Measurements from ENCODE around the gene KCMF1. TPM values are rescaled to one million over a fixed set of nuclear protein-coding genes. Genes with fewer than 3 reads are reported as not detected.

The KCMF1 gene
- total RNA-seq, 2 donors from 2014 or later: 40.6 to 46.7 TPM

DNA sequence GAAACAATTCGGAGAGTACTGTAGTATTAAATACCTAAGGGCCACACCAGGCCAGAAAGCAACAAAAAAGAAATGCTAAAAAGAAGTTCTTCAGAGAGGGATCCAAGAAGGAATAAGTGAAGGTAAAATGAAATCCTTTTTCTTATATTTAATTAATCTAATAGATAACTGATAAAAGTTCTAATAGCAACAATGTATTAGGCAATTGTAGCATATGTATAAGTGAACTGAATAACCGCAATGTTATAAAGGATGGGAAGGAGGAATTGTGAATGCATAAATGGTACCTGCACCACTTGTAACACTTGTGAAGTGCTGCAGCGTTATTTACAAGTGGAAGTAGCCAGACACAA, 43.7 kb upstream of the KCMF1 start:
- no peaks in the 10 kb centered on the region for H3K27me3 ChIP-seq (replicated peaks; ENCODE audit: insufficient read depth)
- TF ChIP-seq, protein P1, sequence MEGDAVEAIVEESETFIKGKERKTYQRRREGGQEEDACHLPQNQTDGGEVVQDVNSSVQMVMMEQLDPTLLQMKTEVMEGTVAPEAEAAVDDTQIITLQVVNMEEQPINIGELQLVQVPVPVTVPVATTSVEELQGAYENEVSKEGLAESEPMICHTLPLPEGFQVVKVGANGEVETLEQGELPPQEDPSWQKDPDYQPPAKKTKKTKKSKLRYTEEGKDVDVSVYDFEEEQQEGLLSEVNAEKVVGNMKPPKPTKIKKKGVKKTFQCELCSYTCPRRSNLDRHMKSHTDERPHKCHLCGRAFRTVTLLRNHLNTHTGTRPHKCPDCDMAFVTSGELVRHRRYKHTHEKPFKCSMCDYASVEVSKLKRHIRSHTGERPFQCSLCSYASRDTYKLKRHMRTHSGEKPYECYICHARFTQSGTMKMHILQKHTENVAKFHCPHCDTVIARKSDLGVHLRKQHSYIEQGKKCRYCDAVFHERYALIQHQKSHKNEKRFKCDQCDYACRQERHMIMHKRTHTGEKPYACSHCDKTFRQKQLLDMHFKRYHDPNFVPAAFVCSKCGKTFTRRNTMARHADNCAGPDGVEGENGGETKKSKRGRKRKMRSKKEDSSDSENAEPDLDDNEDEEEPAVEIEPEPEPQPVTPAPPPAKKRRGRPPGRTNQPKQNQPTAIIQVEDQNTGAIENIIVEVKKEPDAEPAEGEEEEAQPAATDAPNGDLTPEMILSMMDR (IDR thresholded peaks at IDR 0.05): no peak
- no peak overlapping the region for H3K27ac ChIP-seq
- no peak for ATAC-seq (ENCODE audit: insufficient number of reproducible peaks, low FRiP score, low read depth)
- no peaks in the 10 kb centered on the region for H3K9me3 ChIP-seq
- no peak for DNase-seq (ENCODE audit: low spot score)
- H3K4me1 ChIP-seq (ENCODE audit: control insufficient read depth in 1 of 2, low read depth in 2 of 2): peaks cover 8 to 17% of the 10 kb centered on the region in 2 donors
- peak overlapping the region; percentile 61 for H3K4me3 ChIP-seq
- no peaks in the 10 kb centered on the region for H3K36me3 ChIP-seq

DNA sequence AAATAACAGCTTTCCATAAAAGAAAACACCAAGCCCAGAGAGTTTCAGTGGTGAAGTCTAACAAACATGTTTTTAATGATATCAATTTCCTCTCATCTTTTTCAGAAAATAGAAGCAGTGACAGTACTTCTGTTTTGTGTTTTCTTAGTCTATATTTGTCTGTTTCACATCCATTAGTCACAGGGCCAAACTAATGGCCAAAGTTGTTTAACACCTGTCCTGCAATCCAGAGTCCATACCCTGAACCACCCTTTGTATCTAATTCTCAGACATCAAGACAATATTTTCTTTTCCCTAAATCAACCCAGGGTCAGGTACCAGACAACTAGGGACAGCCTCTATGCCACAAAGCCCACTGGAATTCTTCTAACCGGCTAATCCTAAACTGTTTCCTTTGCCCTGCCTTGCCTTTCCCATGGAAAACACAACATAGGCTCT, 39.6 kb upstream of the KCMF1 start:
- Histone ChIP-seq H3K4me1 (ENCODE audit: control insufficient read depth in 1 of 2, low read depth in 2 of 2) (peaks cover 8% of the 10 kb centered on the region in 2 donors), H3K4me3 (no peak overlapping the region), H3K9me3 (no peaks in the 10 kb centered on the region), H3K36me3 (no peaks in the 10 kb centered on the region), H3K27me3 (replicated peaks; ENCODE audit: insufficient read depth) (no peaks in the 10 kb centered on the region), H3K27ac (no peak overlapping the region)
- no peak for ATAC-seq (ENCODE audit: insufficient number of reproducible peaks, low FRiP score, low read depth)
- TF ChIP-seq, protein P1 (IDR thresholded peaks at IDR 0.05): no peak
- no peak for DNase-seq (ENCODE audit: low spot score)

DNA sequence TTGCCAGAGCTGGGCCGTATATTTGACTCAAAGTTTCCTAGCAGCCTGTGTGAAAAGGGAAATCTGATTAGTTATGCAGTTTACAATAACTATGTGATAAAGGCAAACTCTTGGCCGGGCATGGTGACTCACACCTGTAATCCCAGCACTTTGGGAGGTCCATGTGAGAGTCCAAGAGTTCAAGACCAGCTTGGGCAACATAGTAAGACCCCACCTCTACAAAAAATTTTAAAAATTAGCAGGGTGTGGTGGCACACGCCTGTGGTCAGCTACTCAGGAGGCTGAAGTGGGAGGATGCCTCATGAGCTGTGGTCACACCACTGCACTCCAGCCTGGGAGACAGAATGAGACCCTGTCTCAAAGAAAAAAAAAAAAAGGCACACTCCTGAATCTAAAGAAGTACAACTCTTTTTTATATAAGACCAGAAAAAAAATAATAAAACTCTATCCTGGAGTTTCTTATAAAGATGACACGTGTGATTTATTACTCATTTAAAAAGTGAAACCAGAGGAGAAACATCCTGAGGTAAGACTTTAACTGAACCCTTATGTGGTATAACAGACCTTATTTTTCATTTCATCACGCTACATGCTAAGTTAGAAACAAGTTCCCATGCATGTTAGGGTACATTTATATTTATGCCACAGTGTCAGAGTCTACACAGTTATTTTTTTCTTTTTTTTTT, 32.6 kb upstream of the KCMF1 start:
- H3K9me3 ChIP-seq: no peaks in the 10 kb centered on the region
- ATAC-seq (ENCODE audit: insufficient number of reproducible peaks, low FRiP score, low read depth): no peak
- no peaks in the 10 kb centered on the region for H3K36me3 ChIP-seq
- peaks cover 3 to 7% of the 10 kb centered on the region in 2 donors for H3K4me1 ChIP-seq (ENCODE audit: control insufficient read depth in 1 of 2, low read depth in 2 of 2)
- no peak overlapping the region for H3K4me3 ChIP-seq
- no peak for DNase-seq (ENCODE audit: low spot score)
- H3K27ac ChIP-seq: no peak overlapping the region
- TF ChIP-seq, protein P1 (IDR thresholded peaks at IDR 0.05): no peak
- no peaks in the 10 kb centered on the region for H3K27me3 ChIP-seq (replicated peaks; ENCODE audit: insufficient read depth)

DNA sequence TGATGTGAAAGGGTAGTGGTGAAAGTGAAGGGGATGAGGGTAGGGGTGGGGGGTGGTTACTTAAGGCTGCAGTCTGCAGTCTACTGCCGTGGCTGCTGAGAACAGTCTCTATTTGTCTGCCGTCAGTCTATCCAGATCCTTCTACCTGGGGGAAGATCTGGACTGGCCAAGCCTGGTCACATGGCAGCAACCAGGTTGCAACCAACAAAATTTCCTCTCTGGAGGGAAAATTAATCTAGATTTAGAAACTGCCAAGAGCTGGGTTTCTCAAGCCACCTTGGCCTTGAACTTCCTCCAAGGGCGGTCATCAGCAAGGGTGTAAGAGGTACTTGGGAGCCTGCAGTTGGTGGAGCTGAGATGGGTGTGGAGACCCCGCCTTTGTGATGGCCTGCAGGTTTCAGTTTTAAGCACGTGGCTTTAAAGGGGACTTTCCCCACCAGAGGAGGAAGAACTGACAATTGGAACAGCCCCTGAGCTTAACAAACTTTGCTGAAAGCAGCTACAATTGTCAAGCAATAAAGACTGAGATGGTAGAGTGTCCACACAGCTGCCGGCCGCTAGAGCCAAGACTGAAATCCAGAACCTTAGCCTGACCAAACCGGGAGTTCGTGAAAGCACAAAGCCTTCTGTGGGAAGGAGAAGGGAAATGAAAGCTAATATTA, 31.4 kb upstream of the KCMF1 start:
- H3K4me3 ChIP-seq: no peak overlapping the region
- H3K27me3 ChIP-seq (replicated peaks; ENCODE audit: insufficient read depth): no peaks in the 10 kb centered on the region
- no peaks in the 10 kb centered on the region for H3K9me3 ChIP-seq
- peaks cover 3 to 7% of the 10 kb centered on the region in 2 donors for H3K4me1 ChIP-seq (ENCODE audit: control insufficient read depth in 1 of 2, low read depth in 2 of 2)
- TF ChIP-seq, protein P1 (IDR thresholded peaks at IDR 0.05): no peak
- ATAC-seq (ENCODE audit: insufficient number of reproducible peaks, low FRiP score, low read depth): no peak
- H3K36me3 ChIP-seq: no peaks in the 10 kb centered on the region
- DNase-seq (ENCODE audit: low spot score): no peak
- no peak overlapping the region for H3K27ac ChIP-seq

DNA sequence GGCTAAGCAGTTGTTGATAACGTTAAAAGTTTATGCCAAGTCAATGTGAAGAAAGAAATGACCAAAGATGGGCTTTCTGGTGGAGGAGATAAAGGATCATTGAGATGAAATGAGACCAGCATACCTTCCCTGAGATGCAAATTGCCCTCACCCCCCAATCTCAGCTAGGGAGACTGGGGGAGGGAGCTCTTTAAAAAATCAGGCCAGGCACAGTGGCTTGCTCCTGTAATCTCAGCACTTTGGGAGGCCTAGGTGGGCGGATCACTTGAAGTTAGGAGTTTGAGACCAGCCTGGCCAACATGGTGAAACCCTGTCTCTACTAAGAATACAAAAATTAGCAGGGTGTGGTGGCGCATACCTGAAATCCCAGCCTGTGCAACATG, 30.9 kb upstream of the KCMF1 start:
- Histone ChIP-seq H3K27ac (no peak overlapping the region), H3K9me3 (no peaks in the 10 kb centered on the region), H3K4me1 (ENCODE audit: control insufficient read depth in 1 of 2, low read depth in 2 of 2) (peaks cover 3 to 7% of the 10 kb centered on the region in 2 donors), H3K36me3 (no peaks in the 10 kb centered on the region), H3K27me3 (replicated peaks; ENCODE audit: insufficient read depth) (no peaks in the 10 kb centered on the region), H3K4me3 (no peak overlapping the region)
- DNase-seq (ENCODE audit: low spot score): no peak
- TF ChIP-seq, protein P1 (IDR thresholded peaks at IDR 0.05): no peak
- no peak for ATAC-seq (ENCODE audit: insufficient number of reproducible peaks, low FRiP score, low read depth)

Data from thoracic aorta (tissue), 2 donors.